HG03571 (cell line): Measurements from ENCODE around the gene ISG20.
A peak's percentile ranks its signal among the peaks of the same experiment; 100 is the strongest.
"Not testable (repeated sequence)": the region's sequence is repeated elsewhere in the genome, so short reads cannot be mapped to it uniquely, and the experiment has no call there.

Experiments used
- ATAC-seq: cut with Tn5 transposase; IDR thresholded peaks from one replicate; pipeline ENCODE4 v1.9.1; 2021; ENCODE audit not compliant: unreplicated experiment

ISG20 gene

GRCh38 chr15:88635318-88635717, 3.5 kb upstream of the ISG20 start:
- ATAC-seq, result peak; percentile 35

GRCh38 chr15:88636050-88636449, 2.8 kb upstream of the ISG20 start:
- no peak for ATAC-seq

- ATAC-seq, result no peak
These were observed 2.2 kb upstream of the ISG20 start for GRCh38 chr15:88636654-88637053.

GRCh38 chr15:88637436-88637835, 1.4 kb upstream of the ISG20 start:
- no peak for ATAC-seq

- ATAC-seq, result no peak
These were observed 783 bp upstream of the ISG20 start for GRCh38 chr15:88637841-88638625.

GRCh38 chr15:88641959-88642452, 3.2 kb downstream of the ISG20 start:
- no peak for ATAC-seq

- ATAC-seq, result not testable (repeated sequence)
These were observed 3.7 kb downstream of the ISG20 start for GRCh38 chr15:88642514-88642913.

- ATAC-seq, result no peak
These were observed 5.9 kb downstream of the ISG20 start for GRCh38 chr15:88644741-88645140.

- ATAC-seq, result no peak
These were observed 6.6 kb downstream of the ISG20 start for GRCh38 chr15:88645171-88646087.

GRCh38 chr15:88646088-88646405, 7.2 kb downstream of the ISG20 start:
- no peak for ATAC-seq

GRCh38 chr15:88646951-88647350, 8.1 kb downstream of the ISG20 start:
- ATAC-seq, result no peak

- no peak for ATAC-seq
These were observed 8.7 kb downstream of the ISG20 start for GRCh38 chr15:88647351-88648105.

GRCh38 chr15:88648357-88649214, 9.8 kb downstream of the ISG20 start:
- ATAC-seq, result no peak

- ATAC-seq, result peak; percentile 69
These were observed 10.5 kb downstream of the ISG20 start for GRCh38 chr15:88649286-88649733.

- no peak for ATAC-seq
These were observed 11.1 kb downstream of the ISG20 start for GRCh38 chr15:88649753-88650551.

GRCh38 chr15:88650556-88650955, 11.7 kb downstream of the ISG20 start:
- no peak for ATAC-seq

- ATAC-seq, result no peak
These were observed 12.4 kb downstream of the ISG20 start for GRCh38 chr15:88651136-88651732.

GRCh38 chr15:88651971-88652370, 13.2 kb downstream of the ISG20 start:
- no peak for ATAC-seq
